NT2/D1 (cell line): Measurements from ENCODE around the gene LRRC59.

Source experiments
- SUZ12 ChIP-seq: IDR thresholded peaks from 2 replicates; pipeline ENCODE4 v1.6.1; 2011; ENCODE audit not compliant: insufficient read length, insufficient read depth; ENCODE audit errors: extremely low read depth
- YY1 ChIP-seq: IDR thresholded peaks from 2 replicates; pipeline ENCODE4 v1.6.1; 2011; ENCODE audit not compliant: insufficient read length, insufficient read depth

DNA sequence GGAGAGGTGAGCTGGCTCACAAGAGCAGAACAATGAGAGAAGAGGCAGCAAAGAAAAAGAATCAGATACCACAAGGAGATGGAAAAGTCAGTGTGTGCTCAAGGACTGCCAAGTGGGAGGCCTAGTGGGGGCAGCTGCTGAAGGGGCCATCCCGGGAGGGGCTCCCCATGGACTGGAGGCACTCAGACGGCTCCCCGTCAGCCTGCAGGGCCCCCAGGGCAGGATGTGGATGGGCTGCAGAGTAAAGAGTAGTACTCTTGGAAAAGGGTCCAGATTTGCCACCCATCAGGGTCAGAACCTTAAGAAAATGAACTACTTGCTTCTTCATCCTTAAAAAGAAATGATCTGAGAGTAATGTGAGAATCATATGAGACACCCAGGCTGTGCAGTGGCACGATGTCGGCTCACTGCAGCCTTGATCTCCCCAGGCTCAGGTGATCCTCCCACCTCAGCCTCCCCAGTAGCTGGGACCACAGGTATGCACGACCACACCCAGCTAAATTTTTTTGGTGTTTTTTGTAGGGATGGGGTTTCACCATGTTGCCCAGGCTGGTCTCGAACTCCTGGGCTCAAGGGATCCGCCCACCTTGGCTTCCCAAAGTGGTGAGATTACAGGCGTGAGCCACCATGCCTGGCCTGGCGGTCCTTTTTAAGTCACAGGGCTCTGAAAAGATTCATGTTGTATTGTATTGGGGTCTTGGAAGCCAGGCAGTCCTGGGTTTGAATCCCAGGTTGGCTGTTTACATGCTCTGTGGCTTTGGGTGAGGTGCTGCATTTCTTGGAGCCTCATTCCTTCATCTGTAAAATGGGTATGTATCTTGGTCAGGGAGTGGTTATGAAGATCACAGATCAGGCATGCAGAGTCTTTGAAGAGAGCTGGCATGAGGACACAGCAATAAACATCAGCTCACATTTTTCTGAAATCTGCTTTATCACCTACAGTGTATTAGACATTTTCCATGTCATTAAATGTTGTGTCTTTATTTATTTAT lies 43.8 kb upstream of the LRRC59 start:
- no peak for TF ChIP-seq SUZ12
- no peak for TF ChIP-seq YY1
